GM12873 (cell line): Measurements from ENCODE around the gene ADO.

Experiments
- TF ChIP-seq, protein P1 (sequence below): IDR thresholded peaks from 2 replicates; pipeline ENCODE4 v1.5.1; 2012; ENCODE audit warnings: low read depth, mild to moderate bottlenecking, moderate library complexity, low read length, control low read depth; ENCODE audit not compliant: insufficient read depth; ENCODE audit errors: missing control alignments

Gene ADO

GRCh38 chr10:62788861-62789467, 15.6 kb upstream of the ADO start:
- TF ChIP-seq, protein P1, sequence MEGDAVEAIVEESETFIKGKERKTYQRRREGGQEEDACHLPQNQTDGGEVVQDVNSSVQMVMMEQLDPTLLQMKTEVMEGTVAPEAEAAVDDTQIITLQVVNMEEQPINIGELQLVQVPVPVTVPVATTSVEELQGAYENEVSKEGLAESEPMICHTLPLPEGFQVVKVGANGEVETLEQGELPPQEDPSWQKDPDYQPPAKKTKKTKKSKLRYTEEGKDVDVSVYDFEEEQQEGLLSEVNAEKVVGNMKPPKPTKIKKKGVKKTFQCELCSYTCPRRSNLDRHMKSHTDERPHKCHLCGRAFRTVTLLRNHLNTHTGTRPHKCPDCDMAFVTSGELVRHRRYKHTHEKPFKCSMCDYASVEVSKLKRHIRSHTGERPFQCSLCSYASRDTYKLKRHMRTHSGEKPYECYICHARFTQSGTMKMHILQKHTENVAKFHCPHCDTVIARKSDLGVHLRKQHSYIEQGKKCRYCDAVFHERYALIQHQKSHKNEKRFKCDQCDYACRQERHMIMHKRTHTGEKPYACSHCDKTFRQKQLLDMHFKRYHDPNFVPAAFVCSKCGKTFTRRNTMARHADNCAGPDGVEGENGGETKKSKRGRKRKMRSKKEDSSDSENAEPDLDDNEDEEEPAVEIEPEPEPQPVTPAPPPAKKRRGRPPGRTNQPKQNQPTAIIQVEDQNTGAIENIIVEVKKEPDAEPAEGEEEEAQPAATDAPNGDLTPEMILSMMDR: no peak

DNA sequence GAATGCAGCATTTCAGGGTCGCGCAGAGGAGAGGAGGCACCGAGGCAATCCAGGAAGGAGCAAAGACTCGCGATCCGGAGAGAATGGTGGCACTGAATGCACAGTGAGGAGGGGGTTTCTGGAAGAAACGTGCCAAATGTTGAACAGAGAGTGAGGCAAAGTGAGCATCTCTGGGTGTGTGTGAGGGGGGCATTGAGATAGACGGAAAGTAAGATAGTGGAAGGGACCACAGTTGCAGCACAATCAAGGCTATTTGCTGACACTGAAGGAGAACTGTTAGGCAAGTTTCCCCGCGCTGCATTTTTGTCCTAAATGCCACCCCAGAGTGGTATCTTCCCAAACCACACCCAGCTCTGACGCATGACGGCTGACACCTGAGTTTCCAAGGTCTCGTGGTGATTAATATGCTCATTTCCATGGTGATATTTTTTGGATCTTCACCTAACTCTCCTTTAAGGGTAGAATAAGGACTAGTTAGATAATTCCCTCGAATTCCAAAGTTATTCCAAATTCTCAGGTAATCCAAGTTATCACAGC, 14.4 kb upstream of the ADO start:
- TF ChIP-seq, protein P1: no peak

- TF ChIP-seq, protein P1: no peak
Measured at GRCh38 chr10:62790571-62790970, 13.9 kb upstream of the ADO start.

DNA sequence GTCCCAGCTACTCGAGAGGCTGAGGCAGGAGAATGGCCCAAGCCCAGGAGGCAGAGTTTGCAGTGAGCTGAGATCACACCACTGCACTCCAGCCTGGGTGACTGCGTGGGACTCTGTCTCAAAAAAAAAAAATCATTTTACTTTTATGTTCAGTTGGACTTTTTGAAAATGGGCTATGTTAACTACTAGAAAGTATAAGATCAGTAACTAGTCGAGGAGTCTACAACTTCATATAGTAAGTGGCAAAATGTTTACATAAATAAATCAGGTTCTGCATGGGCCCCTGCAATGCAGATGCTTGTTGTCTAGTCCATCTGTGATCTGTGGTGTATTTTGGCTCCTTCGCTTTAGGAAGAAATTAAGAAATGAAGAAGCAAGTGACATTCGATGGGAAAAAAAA, 12.3 kb upstream of the ADO start:
- TF ChIP-seq, protein P1: no peak

DNA sequence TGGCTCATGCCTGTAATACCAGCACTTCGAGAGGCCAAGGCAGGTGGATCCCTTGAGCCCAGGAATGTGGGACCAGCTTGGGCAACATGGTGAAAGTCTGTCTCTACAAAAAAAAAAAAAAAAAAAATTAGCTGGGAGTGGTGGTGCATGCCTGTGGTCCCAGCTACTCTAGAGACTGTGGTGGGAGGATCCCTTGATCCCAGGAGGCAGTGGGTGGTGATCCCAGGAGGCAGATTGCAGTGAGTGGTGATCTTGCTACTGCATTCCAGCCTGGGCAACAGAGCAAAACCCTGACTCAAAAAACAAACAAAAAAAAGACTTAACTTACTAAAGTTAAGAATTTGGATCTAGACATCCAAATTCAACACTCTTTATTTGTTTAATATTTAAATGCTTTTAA, 10.2 kb upstream of the ADO start:
- TF ChIP-seq, protein P1: no peak

- TF ChIP-seq, protein P1: no peak
Measured at GRCh38 chr10:62795100-62795499, 9.4 kb upstream of the ADO start.

DNA sequence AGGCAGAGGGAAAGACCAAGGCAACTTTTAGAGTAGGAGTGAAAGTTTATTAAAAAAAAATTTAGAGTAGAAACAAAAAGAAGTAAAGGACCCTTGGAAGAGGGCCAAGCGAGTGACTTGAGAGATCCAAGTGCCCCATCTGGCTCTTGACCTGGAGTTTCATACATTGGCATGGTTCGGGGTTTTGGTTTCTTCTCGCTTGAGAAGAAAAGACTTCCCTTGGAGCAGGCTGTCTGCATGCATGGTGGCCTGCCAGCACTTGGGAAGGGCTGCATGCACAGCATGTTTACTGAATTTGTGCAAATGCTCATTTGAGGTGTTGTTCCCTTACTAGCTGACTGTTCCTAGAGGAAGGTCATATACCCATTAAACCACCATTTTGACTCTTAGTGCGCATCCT, 8.8 kb upstream of the ADO start:
- TF ChIP-seq, protein P1: no peak
